Left ventricle myocardium inferior (tissue), 1 donor: ENCODE results near the gene SEL1L. TPM values are rescaled to one million over a fixed set of nuclear protein-coding genes. Genes with fewer than 3 reads are reported as not detected.
"Not testable (repeated sequence)": the region's sequence is repeated elsewhere in the genome, so short reads cannot be mapped to it uniquely, and the experiment has no call there.

Experiments
- DNase-seq: peaks from one replicate; pipeline ENCODE4 v3.0.0-alpha.2; 2020
- H3K27ac ChIP-seq: fragments of 200-600 bp; replicated peaks from 2 replicates; pipeline ENCODE4 v1.8.0; 2021
- H3K27me3 ChIP-seq: fragments of 200-600 bp; 2 replicates; pipeline ENCODE4 v1.8.0; 2021; ENCODE audit warnings: low read depth
- H3K36me3 ChIP-seq: fragments of 200-600 bp; 2 replicates; pipeline ENCODE4 v1.8.0; 2021
- H3K4me1 ChIP-seq: fragments of 200-600 bp; 2 replicates; pipeline ENCODE4 v1.8.0; 2021
- H3K4me3 ChIP-seq: fragments of 200-600 bp; 2 replicates; pipeline ENCODE4 v1.8.0; 2021; ENCODE audit warnings: mild to moderate bottlenecking, moderate library complexity
- H3K9me3 ChIP-seq: fragments of 200-600 bp; replicated peaks from 2 replicates; pipeline ENCODE4 v1.8.0; 2021
- intact Hi-C: fragments of 100-400 bp; cut with micrococcal nuclease; formaldehyde crosslinking; loops from one replicate; pipeline ENCODE4 v1.11.0; 2022
- total RNA-seq: library from RNA; stranded (reverse); fragmentation: NEBNext Ultra II Directional; extraction: Animal tissue kit (Norgen Biotek cat#: 25700); gene quantifications from one replicate; pipeline ENCODE4 v1.2.1, GENCODE V29; 2021
- TF ChIP-seq, protein P1 (sequence below): fragments of 200-600 bp; IDR thresholded peaks from 2 replicates; pipeline ENCODE4 v1.8.0; 2021; ENCODE audit warnings: antibody characterized with exemption, mild to moderate bottlenecking, borderline replicate concordance
- donor health status: DM: no; HTN: yes; CAD: no; lungs with severe emphysema.

SEL1L gene
- total RNA-seq, 1 donor from 2014 or later: 54.4 TPM

GRCh38 chr14:81555684-81556083 is 22.0 kb upstream of the SEL1L start:
- TF ChIP-seq, protein P1, sequence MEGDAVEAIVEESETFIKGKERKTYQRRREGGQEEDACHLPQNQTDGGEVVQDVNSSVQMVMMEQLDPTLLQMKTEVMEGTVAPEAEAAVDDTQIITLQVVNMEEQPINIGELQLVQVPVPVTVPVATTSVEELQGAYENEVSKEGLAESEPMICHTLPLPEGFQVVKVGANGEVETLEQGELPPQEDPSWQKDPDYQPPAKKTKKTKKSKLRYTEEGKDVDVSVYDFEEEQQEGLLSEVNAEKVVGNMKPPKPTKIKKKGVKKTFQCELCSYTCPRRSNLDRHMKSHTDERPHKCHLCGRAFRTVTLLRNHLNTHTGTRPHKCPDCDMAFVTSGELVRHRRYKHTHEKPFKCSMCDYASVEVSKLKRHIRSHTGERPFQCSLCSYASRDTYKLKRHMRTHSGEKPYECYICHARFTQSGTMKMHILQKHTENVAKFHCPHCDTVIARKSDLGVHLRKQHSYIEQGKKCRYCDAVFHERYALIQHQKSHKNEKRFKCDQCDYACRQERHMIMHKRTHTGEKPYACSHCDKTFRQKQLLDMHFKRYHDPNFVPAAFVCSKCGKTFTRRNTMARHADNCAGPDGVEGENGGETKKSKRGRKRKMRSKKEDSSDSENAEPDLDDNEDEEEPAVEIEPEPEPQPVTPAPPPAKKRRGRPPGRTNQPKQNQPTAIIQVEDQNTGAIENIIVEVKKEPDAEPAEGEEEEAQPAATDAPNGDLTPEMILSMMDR: no peak
- Histone ChIP-seq H3K4me3 (no peak overlapping the region), H3K36me3 (no peaks in the 10 kb centered on the region), H3K27me3 (no peaks in the 10 kb centered on the region), H3K9me3 (no peaks in the 10 kb centered on the region), H3K27ac (no peak overlapping the region), H3K4me1 (no peaks in the 10 kb centered on the region)
- no peak for DNase-seq
- intact Hi-C loops: no loop called here

GRCh38 chr14:81555051-81555450 is 21.4 kb upstream of the SEL1L start:
- intact Hi-C loops: no loop called here
- no peak overlapping the region for H3K4me3 ChIP-seq
- no peaks in the 10 kb centered on the region for H3K4me1 ChIP-seq
- H3K27me3 ChIP-seq: no peaks in the 10 kb centered on the region
- H3K9me3 ChIP-seq: no peaks in the 10 kb centered on the region
- no peak overlapping the region for H3K27ac ChIP-seq
- TF ChIP-seq, protein P1: no peak
- DNase-seq: no peak
- no peaks in the 10 kb centered on the region for H3K36me3 ChIP-seq

DNA sequence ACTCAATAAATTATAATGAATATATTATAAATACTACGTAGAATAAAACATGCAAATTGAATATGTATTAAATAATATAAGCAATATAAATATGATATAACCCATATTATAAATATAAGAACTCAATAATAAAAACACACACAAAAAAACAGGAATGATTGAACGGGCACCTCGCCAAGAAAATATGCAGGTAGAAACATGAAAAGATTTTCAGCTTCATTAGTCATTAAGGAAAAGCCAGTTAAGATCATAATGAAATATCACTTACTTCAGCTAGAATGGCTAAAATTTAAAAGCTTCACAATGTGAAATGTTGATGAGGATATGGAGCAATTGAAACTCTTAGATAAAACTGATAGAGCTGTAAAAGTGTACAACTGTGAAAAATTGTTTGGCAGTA is 17.8 kb upstream of the SEL1L start:
- Histone ChIP-seq H3K4me3 (no peak overlapping the region), H3K27me3 (no peaks in the 10 kb centered on the region), H3K27ac (no peak overlapping the region), H3K4me1 (no peaks in the 10 kb centered on the region), H3K9me3 (no peaks in the 10 kb centered on the region), H3K36me3 (no peaks in the 10 kb centered on the region)
- TF ChIP-seq, protein P1: no peak
- DNase-seq: no peak
- intact Hi-C loops: no loop called here

- TF ChIP-seq, protein P1: no peak
- Histone ChIP-seq H3K36me3 (no peaks in the 10 kb centered on the region), H3K4me3 (no peak overlapping the region), H3K27me3 (no peaks in the 10 kb centered on the region), H3K4me1 (no peaks in the 10 kb centered on the region), H3K27ac (no peak overlapping the region), H3K9me3 (no peaks in the 10 kb centered on the region)
- DNase-seq: no peak
- intact Hi-C loops: no loop called here
Measured at GRCh38 chr14:81550001-81550637, 16.5 kb upstream of the SEL1L start.

- H3K9me3 ChIP-seq, H3K4me3 ChIP-seq, H3K36me3 ChIP-seq, intact Hi-C loops, H3K27ac ChIP-seq, DNase-seq, H3K4me1 ChIP-seq: not testable (repeated sequence)
- H3K27me3 ChIP-seq: peaks cover 17% of the 10 kb centered on the region
Measured at GRCh38 chr14:81541206-81541605, 7.6 kb upstream of the SEL1L start.

- H3K4me3 ChIP-seq: no peak overlapping the region
- peaks cover 17% of the 10 kb centered on the region for H3K27me3 ChIP-seq
- intact Hi-C loops: no loop called here
- peaks cover 41% of the 10 kb centered on the region for H3K4me1 ChIP-seq
- TF ChIP-seq, protein P1: no peak
- DNase-seq: no peak
- peaks cover 3% of the 10 kb centered on the region for H3K9me3 ChIP-seq
- H3K36me3 ChIP-seq: no peaks in the 10 kb centered on the region
- H3K27ac ChIP-seq: peak overlapping the region; percentile 77
Measured at GRCh38 chr14:81537193-81537592, 3.5 kb upstream of the SEL1L start.
